ENCODE data around the gene KPNA5. TPM values are rescaled to one million over a fixed set of nuclear protein-coding genes. Genes with fewer than 3 reads are reported as not detected.

KPNA5 gene
- total RNA-seq, 1 experiment from 2014 or later = 12.2 TPM

DNA sequence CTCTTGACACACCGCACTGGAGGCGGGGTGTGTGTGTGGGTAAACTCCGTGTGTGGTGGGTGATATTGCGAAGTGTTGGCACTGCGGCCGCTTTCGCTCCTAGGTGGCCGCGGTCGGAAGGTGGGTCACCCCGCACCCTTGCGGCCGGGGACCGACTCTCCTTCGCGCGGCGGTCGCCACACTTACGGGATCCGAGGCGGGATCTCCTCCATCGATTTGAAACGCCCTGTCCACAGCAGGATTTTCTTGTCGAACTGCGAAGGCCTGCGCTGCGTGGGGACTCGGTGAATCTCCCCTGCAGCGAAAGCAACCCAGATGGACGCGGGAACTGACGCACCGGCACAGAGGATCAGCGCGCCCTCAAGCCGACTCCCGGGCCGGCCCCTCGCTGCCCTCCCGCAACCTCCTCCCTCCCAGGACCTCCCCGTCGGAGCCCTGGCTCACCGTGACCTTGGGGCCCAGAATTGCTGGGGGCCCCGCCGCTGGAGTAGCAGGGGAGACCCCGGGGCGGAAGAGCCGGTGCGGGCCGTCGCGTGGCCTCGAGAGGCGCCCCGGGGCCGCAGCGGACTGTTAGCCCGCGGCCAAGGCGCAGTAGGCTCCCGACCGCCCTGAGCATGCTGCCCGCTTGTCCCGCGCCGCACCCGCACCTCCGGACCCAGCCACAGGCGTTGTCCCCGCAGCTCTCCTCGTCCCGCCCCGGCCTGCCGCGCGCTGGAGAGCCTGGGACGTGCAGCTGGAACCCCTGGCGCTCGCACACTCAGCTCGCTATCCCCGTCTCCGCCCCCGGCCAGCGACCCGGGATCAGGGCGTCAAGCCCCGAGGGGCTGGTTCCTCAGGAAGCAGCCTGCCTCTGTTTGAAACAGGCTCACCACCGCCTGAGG lies 84.2 kb downstream of the KPNA5 start, which contains the start of gene FAM162B (continued):
- TF ChIP-seq, protein P1, sequence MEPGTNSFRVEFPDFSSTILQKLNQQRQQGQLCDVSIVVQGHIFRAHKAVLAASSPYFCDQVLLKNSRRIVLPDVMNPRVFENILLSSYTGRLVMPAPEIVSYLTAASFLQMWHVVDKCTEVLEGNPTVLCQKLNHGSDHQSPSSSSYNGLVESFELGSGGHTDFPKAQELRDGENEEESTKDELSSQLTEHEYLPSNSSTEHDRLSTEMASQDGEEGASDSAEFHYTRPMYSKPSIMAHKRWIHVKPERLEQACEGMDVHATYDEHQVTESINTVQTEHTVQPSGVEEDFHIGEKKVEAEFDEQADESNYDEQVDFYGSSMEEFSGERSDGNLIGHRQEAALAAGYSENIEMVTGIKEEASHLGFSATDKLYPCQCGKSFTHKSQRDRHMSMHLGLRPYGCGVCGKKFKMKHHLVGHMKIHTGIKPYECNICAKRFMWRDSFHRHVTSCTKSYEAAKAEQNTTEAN (CRISPR knock-in tag; IDR thresholded peaks at IDR 0.05) = 0 out of 2 replicates have a peak, but pooled peaks have one; percentile 66
- TF ChIP-seq, protein P2, sequence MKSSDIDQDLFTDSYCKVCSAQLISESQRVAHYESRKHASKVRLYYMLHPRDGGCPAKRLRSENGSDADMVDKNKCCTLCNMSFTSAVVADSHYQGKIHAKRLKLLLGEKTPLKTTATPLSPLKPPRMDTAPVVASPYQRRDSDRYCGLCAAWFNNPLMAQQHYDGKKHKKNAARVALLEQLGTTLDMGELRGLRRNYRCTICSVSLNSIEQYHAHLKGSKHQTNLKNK (CRISPR knock-in tag; IDR thresholded peaks at IDR 0.05) = no peak
- TF ChIP-seq, protein P3, sequence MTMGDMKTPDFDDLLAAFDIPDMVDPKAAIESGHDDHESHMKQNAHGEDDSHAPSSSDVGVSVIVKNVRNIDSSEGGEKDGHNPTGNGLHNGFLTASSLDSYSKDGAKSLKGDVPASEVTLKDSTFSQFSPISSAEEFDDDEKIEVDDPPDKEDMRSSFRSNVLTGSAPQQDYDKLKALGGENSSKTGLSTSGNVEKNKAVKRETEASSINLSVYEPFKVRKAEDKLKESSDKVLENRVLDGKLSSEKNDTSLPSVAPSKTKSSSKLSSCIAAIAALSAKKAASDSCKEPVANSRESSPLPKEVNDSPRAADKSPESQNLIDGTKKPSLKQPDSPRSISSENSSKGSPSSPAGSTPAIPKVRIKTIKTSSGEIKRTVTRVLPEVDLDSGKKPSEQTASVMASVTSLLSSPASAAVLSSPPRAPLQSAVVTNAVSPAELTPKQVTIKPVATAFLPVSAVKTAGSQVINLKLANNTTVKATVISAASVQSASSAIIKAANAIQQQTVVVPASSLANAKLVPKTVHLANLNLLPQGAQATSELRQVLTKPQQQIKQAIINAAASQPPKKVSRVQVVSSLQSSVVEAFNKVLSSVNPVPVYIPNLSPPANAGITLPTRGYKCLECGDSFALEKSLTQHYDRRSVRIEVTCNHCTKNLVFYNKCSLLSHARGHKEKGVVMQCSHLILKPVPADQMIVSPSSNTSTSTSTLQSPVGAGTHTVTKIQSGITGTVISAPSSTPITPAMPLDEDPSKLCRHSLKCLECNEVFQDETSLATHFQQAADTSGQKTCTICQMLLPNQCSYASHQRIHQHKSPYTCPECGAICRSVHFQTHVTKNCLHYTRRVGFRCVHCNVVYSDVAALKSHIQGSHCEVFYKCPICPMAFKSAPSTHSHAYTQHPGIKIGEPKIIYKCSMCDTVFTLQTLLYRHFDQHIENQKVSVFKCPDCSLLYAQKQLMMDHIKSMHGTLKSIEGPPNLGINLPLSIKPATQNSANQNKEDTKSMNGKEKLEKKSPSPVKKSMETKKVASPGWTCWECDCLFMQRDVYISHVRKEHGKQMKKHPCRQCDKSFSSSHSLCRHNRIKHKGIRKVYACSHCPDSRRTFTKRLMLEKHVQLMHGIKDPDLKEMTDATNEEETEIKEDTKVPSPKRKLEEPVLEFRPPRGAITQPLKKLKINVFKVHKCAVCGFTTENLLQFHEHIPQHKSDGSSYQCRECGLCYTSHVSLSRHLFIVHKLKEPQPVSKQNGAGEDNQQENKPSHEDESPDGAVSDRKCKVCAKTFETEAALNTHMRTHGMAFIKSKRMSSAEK (CRISPR knock-in tag; IDR thresholded peaks at IDR 0.05; ENCODE audit: borderline replicate concordance) = no peak
- TF ChIP-seq SMAD4 (CRISPR knock-in tag; IDR thresholded peaks at IDR 0.05) (no peak), FOXJ3 (CRISPR knock-in tag; IDR thresholded peaks at IDR 0.05; ENCODE audit: borderline replicate concordance) (no peak), ZNF671 (CRISPR knock-in tag; IDR thresholded peaks at IDR 0.05) (no peak), ZNF396 (CRISPR knock-in tag; IDR thresholded peaks at IDR 0.05; ENCODE audit: borderline replicate concordance) (no peak), SMAD3 (CRISPR knock-in tag; IDR thresholded peaks at IDR 0.05; ENCODE audit: borderline replicate concordance) (0 out of 2 replicates have a peak, but pooled peaks have one; percentile 49), CREB1 (CRISPR knock-in tag; IDR thresholded peaks at IDR 0.05) (no peak), SOX15 (CRISPR knock-in tag; IDR thresholded peaks at IDR 0.05) (no peak), ETV6 (CRISPR knock-in tag; IDR thresholded peaks at IDR 0.05) (no peak), FOXK1 (CRISPR knock-in tag; IDR thresholded peaks at IDR 0.05) (no peak), ZNF263 (CRISPR knock-in tag; IDR thresholded peaks at IDR 0.05; ENCODE audit: low read depth) (no peak), TEAD4 (CRISPR knock-in tag; IDR thresholded peaks at IDR 0.05) (no peak), ZNF423 (CRISPR knock-in tag; IDR thresholded peaks at IDR 0.05) (peak; percentile 44; the same call in 1 of the 2 replicates), NR3C1 (CRISPR knock-in tag; conservative IDR thresholded peaks at IDR 0.05; ENCODE audit: low read depth) (no peak), ZNF317 (CRISPR knock-in tag; IDR thresholded peaks at IDR 0.05; ENCODE audit: borderline replicate concordance, low read depth) (no peak)
- TF ChIP-seq, protein P4, sequence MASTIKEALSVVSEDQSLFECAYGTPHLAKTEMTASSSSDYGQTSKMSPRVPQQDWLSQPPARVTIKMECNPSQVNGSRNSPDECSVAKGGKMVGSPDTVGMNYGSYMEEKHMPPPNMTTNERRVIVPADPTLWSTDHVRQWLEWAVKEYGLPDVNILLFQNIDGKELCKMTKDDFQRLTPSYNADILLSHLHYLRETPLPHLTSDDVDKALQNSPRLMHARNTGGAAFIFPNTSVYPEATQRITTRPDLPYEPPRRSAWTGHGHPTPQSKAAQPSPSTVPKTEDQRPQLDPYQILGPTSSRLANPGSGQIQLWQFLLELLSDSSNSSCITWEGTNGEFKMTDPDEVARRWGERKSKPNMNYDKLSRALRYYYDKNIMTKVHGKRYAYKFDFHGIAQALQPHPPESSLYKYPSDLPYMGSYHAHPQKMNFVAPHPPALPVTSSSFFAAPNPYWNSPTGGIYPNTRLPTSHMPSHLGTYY (CRISPR knock-in tag; IDR thresholded peaks at IDR 0.05) = no peak
- TF ChIP-seq, protein P5, sequence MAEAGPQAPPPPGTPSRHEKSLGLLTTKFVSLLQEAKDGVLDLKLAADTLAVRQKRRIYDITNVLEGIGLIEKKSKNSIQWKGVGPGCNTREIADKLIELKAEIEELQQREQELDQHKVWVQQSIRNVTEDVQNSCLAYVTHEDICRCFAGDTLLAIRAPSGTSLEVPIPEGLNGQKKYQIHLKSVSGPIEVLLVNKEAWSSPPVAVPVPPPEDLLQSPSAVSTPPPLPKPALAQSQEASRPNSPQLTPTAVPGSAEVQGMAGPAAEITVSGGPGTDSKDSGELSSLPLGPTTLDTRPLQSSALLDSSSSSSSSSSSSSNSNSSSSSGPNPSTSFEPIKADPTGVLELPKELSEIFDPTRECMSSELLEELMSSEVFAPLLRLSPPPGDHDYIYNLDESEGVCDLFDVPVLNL (CRISPR knock-in tag; IDR thresholded peaks at IDR 0.05; ENCODE audit: borderline replicate concordance, low read depth) = peak; percentile 55; the same call in 1 of the 2 replicates
- TF ChIP-seq, protein P6, sequence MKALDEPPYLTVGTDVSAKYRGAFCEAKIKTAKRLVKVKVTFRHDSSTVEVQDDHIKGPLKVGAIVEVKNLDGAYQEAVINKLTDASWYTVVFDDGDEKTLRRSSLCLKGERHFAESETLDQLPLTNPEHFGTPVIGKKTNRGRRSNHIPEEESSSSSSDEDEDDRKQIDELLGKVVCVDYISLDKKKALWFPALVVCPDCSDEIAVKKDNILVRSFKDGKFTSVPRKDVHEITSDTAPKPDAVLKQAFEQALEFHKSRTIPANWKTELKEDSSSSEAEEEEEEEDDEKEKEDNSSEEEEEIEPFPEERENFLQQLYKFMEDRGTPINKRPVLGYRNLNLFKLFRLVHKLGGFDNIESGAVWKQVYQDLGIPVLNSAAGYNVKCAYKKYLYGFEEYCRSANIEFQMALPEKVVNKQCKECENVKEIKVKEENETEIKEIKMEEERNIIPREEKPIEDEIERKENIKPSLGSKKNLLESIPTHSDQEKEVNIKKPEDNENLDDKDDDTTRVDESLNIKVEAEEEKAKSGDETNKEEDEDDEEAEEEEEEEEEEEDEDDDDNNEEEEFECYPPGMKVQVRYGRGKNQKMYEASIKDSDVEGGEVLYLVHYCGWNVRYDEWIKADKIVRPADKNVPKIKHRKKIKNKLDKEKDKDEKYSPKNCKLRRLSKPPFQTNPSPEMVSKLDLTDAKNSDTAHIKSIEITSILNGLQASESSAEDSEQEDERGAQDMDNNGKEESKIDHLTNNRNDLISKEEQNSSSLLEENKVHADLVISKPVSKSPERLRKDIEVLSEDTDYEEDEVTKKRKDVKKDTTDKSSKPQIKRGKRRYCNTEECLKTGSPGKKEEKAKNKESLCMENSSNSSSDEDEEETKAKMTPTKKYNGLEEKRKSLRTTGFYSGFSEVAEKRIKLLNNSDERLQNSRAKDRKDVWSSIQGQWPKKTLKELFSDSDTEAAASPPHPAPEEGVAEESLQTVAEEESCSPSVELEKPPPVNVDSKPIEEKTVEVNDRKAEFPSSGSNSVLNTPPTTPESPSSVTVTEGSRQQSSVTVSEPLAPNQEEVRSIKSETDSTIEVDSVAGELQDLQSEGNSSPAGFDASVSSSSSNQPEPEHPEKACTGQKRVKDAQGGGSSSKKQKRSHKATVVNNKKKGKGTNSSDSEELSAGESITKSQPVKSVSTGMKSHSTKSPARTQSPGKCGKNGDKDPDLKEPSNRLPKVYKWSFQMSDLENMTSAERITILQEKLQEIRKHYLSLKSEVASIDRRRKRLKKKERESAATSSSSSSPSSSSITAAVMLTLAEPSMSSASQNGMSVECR (CRISPR knock-in tag; IDR thresholded peaks at IDR 0.05; ENCODE audit: borderline replicate concordance) = no peak; the same call in 1 of the 2 replicates
- TF ChIP-seq, protein P7, sequence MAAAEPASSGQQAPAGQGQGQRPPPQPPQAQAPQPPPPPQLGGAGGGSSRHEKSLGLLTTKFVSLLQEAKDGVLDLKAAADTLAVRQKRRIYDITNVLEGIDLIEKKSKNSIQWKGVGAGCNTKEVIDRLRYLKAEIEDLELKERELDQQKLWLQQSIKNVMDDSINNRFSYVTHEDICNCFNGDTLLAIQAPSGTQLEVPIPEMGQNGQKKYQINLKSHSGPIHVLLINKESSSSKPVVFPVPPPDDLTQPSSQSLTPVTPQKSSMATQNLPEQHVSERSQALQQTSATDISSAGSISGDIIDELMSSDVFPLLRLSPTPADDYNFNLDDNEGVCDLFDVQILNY (CRISPR knock-in tag; IDR thresholded peaks at IDR 0.05) = no peak
- TF ChIP-seq, protein P8, sequence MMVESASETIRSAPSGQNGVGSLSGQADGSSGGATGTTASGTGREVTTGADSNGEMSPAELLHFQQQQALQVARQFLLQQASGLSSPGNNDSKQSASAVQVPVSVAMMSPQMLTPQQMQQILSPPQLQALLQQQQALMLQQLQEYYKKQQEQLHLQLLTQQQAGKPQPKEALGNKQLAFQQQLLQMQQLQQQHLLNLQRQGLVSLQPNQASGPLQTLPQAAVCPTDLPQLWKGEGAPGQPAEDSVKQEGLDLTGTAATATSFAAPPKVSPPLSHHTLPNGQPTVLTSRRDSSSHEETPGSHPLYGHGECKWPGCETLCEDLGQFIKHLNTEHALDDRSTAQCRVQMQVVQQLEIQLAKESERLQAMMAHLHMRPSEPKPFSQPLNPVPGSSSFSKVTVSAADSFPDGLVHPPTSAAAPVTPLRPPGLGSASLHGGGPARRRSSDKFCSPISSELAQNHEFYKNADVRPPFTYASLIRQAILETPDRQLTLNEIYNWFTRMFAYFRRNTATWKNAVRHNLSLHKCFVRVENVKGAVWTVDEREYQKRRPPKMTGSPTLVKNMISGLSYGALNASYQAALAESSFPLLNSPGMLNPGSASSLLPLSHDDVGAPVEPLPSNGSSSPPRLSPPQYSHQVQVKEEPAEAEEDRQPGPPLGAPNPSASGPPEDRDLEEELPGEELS (CRISPR knock-in tag; IDR thresholded peaks at IDR 0.05) = no peak
